ENCODE measurements around the gene DDX20.

DDX20 gene

DNA sequence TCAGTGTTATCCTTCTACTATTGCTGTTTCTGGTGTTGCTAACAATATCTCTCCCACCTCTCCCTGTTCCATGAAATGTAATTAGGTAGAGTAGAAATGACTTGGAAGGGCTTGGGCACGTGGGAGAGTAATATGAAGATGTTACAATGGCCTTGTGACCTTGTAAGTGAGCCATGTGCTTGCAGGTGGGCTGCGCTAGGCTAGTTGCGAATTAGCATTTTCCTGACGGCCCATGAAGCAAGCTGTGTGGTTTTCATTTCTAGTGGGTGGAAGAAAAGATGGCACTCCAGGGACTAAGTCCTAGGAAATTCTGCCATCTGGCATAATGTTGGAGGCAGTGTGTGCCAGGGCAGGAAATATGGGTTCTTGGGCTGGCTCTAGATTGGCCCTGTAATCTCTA lies 7.8 kb upstream of the DDX20 start:
- DNase-seq = no peak

DNA sequence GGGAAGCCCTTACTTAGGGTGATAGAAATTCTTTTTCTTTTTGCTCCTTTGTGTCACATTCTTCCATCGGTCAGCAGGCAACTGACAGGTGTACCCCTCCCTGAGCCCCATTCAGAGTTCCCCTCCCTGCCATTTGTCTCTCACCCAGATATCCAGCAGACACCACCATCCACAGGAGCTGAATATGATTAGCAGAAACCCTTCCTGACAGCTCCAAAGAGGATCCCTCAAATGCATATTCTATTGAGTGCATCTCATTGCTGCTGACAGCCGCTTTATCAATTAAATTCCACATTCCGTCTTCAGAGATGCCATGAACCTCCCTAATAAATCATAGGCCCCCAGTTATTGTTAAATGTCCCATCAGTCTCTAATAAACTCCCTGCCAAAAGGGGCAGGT lies 6.1 kb upstream of the DDX20 start:
- no peak for DNase-seq

DNA sequence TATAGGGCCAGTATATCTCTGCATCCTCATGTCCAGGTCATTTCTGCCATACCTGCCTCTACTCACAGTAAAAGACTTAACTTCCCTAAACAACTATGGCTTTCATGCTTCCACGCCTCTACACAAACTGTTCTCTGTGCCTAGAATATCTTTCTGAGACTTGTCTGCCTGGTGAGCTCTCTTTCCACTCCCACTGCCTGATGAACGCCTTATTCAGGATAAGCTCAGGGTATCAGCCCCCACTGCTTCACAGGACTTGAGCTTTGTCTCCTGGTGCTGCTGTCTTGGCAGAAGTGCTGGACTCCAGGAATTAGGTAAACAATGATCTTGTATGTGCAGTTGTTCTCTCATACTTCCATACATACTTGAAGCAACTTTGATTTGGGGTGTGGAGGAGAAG lies 4.8 kb upstream of the DDX20 start:
- DNase-seq = no peak

DNA sequence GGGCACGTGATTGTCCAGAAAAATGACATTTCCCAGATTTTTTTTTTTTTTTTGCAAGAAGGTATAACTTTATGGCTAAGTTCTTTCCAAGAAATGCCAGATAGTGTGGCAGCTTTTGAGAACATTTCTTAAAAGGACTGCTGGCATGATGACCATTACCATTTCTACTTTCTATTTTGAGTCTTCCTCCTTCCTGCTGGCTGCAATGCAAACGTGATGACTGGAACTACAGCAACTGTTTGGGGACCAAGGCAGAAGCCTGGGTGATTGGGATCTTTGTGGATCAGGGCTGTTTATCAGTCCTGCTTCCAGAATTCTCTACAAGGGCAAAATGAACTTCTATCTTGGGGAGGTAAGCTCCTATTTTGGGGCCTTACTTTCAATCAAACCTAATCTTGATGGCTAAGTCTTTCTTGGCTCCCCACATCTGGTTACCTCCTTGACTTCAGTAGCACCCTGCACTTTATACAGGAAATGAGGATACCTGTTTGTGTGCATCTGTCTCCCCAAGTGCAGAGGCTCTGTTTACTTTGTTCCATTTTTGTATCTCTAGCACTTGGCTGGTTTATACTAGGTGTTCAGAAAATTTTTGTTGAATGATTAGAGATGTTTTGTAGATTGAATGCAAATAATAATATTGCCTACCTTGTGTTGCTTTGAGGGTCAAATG lies 3.7 kb upstream of the DDX20 start:
- DNase-seq = no peak

GRCh38 chr1:111754984-111755330 lies 744 bp upstream of the DDX20 start:
- DNase-seq = no peak

DNA sequence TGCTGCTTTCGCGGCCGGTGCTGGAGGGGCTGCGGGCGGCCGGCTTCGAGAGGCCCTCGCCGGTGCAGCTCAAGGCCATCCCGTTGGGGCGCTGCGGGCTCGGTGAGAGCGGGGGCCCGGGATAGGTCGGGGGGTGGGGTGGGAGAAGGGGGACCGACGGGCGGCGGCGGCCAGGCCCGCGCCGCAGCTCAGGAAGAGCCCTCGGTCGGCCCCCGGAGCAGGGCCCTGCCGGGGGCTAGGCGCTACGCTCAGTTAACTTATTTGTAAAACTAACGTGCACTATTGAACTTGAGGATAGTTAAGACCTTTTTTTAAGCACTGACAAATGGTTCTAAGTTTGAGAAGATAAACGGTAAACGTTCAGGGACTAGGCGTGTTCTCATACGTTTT lies 418 bp downstream of the DDX20 start:
- no peak for DNase-seq

GRCh38 chr1:111758373-111758772 lies 2.7 kb downstream of the DDX20 start:
- DNase-seq = no peak

GRCh38 chr1:111761717-111762116 lies 6.0 kb downstream of the DDX20 start:
- no peak for DNase-seq

- no peak for DNase-seq
Measured at GRCh38 chr1:111762332-111762731, 6.6 kb downstream of the DDX20 start.

GRCh38 chr1:111768023-111768422 lies 12.3 kb downstream of the DDX20 start:
- no peak for DNase-seq

GRCh38 chr1:111768625-111769024 lies 12.9 kb downstream of the DDX20 start:
- DNase-seq = no peak

DNA sequence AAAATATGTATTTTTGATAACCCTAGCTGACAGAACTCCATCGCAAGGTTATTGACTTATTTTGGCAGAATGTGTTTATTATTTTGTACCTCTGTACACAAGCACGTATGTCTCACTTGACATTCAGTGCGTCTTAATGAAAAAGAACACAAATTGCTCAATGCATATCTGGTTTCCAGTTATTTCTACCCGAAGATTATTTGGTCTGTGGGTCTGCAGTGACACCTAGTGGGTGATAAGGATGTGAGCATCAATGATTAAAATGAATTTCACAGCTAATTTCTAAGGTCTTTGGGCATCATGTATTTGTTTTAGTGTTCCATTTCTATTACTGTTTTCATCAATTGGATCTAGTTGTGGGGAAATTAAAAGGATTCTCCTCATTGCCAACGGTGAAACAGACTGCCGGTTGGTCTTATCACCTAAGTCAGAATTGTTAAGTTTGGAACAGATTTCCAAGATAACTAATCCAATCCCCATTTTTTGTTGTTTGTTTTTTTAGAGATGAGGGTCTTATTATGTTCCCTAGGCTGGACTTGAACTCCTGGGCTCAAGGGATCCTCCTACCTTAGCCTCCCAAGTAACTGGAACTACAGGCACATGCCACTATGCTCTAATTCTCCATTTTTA lies 13.9 kb downstream of the DDX20 start:
- no peak for DNase-seq

DNA sequence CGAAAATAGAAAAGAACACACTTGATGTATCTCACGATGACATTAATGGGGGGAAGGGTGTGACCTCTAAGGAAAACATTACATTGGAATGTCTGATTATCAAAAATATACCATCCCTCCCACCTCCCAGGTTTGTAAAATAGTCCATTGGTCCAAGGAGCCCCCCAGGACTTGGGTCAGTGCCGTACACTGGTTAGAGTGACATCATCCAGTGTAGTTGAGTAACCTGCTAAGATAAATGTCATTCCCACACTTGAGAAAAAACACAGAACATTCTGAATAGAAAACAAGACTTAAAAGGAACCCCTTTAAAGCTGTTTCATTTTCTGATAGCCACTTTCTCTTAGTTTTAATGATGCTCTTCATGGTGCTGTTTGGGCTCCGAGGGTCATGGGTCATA lies 15.2 kb downstream of the DDX20 start:
- DNase-seq = no peak

- no peak for DNase-seq
Measured at GRCh38 chr1:111775966-111776365, 20.3 kb downstream of the DDX20 start.

DNA sequence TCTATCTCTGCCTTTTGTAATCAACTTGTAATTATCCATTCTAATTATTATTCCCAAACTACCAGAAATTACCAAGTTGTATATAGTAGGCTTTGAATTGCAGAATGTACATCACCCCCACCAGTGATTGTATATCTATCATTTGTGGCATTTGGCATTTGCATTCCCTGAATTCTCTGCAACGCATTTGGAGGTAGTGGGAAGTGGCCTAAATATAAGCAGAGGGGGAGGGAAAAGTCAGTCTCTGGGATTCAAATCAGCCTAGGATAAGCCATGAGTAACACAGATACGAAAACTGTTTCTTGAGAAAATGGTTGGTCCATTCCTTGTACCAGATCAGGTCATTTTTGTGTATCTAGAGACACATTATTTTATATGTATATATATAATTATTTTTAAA lies 20.7 kb downstream of the DDX20 start:
- DNase-seq = no peak

DNA sequence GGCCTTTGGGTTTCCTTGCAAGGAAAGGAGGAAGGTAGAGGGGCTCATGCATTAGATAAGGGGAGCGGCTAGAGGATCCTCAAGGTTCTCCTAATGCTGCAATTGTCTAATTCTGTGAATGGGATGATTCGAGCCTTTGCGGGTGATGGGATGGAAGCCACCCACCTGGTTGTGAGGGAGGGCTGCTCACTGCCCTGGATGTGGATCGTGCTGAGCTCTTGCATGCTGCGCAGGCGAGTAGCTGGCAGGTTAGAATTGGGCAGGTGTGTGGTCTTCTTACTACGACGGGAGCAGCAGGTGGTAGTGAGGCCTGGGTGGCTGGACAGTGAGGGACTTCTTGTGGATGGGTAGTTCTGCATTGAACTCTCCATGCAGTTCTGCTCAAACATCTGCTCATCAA lies 21.2 kb downstream of the DDX20 start:
- DNase-seq = no peak

GRCh38 chr1:111777301-111777700 lies 21.6 kb downstream of the DDX20 start:
- no peak for DNase-seq

GRCh38 chr1:111778066-111778465 lies 22.4 kb downstream of the DDX20 start:
- DNase-seq = no peak

DNA sequence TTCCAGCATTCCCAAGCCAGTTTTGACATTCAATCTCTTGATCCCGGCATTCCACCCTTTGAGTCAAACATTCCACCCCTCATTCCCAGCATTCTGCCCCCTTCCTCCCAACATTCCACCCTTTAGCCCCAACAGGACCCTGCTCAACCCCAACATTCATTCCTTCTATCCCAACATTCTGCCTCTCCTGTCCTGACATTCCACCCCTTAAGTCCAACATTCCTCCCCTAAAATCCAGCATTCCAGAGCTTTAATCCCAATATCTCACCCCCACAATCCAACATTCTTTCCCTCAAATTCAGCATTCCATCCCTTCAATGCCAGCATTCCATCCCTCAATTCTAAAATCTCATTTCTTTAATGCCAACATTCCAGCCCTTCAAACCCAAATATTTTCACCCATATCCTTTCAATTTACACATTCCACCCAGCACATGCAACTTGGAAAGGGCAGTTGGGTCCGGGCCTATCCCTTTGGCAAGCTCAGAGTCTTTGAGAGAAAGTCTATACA lies 22.9 kb downstream of the DDX20 start:
- no peak for DNase-seq

- no peak for DNase-seq
Measured at GRCh38 chr1:111779546-111779945, 23.8 kb downstream of the DDX20 start.

DNA sequence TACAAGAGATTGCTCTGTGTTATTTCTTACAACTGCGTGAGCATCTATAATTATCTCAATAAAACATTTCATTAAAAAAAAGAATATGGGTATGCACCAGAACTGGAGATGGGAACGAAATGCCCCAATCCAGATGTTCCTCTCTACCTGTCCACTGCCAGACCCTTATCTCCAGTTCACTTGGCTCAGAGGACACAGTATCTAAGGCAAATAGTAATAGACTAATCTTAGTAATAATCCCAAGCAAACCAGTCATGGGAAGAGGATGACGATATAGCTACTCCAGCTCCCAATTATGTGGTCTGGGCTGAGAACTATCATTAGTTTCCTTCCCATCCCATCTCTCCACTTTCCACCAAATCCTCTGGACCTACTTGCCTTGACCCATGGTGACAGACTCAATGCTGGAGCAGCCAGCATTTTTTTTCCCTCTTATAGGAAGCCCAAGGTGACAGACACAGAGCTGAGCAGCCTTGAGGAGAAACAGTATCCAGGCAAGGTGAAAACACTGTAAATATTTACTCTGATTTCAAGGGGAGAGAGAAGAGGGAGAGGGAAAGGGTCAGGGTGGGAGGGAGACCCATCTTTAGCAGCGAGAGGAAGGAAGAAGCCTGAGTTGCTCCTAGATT lies 28.7 kb downstream of the DDX20 start:
- no peak for DNase-seq

GRCh38 chr1:111786669-111787207 lies 31.0 kb downstream of the DDX20 start:
- no peak for DNase-seq

DNA sequence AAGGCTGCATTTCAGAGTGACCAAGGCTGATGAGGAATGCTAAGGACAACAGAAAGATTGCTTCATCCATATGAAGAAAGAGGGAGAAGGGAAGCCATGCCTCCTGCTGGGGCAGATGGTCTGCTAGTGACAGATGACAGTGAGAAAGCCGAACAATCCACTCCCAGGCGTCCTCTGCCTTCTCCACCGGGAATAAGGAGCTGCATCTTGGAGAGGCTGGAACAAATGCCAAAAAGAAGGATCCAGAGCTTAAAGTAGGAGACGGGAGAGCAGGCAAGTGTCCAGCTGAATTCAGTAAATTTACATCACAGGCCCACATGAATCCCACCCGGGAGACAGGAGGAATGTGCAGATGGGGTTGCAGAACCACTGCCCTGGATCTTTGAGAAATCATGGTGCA lies 33.4 kb downstream of the DDX20 start:
- no peak for DNase-seq
